ENCODE results near the gene DNAJC17. TPM values are rescaled to one million over a fixed set of nuclear protein-coding genes. Genes with fewer than 3 reads are reported as not detected.
A peak's percentile ranks its signal among the peaks of the same experiment; 100 is the strongest.

DNAJC17 gene
- total RNA-seq, 1 experiment from 2014 or later = 37.0 TPM

DNA sequence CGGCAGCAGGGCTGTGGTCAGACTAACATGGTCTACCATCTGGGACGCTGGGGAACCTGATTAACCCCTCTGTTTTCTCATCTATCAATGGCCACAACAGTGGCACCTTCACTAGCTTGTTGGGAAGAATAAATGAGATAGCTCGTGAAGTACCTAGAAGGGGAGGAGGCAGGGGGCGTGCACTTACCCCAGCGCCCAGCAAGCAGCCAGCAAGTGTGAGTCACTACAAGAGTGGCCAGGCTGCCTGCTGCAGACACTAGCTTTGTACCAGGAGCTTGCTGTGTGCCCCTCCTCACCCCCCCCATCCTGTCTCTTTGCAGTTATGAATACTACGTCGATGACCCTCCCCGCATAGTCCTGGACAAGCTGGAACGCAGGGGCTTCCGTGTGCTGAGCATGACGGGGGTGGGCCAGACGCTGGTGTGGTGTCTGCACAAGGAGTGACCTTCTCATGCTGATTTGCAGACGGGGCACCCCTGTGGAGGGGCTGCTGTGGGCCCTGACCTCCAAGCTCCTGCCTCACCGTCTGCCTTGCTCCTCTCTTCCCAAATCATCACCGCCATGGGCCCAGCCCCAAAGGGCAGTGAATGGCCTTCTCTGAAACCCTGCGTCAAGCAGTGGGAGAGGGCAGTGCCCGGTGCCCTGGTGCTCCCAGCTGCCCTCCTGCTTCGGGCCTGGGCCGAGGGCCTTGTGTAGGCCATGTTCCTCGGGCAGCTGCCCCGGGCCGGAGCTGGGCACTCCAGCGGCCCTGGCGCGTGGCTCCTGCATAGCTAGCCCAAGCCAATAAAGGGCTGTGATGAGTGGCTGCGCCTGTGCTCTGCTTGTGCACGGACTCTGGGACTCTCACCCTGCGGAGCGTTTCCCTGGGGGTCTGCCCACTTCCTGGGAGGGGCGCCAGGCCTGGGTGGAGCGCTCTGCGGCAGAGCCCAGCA, 40.1 kb downstream of the DNAJC17 start:
- no peak for DNase-seq (ENCODE audit: low read depth)

DNA sequence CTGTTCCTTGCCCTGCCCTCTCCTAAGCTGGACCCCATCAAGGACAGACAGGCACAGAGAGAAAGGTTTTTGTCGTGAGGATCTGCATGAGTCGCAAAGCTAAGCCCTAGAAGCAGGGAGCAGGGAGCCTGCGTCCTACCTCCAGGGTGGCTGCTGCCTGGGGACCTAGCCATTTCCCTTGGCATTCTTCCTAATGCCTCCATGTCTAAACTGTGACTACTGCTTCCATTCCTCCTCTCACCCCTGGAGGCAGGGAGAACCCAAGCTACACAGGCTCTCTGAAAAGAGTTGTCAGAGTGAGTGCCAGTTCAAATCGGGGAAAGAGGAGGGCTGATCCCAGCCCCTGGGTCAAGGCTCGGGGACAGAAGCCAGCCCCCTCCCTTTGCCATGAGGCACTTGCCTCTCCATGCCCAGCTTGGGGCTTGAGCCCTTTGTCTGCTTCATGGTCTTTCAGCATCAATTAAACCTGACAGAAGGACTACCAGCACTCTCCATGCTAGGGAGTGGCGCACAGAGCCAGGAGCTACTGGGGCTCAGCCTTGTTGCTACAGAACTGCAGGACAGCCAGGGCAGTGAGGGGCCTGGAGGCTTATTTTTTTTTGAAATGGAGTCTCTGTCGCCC, 41.0 kb downstream of the DNAJC17 start:
- DNase-seq (ENCODE audit: low read depth) = no peak

DNA sequence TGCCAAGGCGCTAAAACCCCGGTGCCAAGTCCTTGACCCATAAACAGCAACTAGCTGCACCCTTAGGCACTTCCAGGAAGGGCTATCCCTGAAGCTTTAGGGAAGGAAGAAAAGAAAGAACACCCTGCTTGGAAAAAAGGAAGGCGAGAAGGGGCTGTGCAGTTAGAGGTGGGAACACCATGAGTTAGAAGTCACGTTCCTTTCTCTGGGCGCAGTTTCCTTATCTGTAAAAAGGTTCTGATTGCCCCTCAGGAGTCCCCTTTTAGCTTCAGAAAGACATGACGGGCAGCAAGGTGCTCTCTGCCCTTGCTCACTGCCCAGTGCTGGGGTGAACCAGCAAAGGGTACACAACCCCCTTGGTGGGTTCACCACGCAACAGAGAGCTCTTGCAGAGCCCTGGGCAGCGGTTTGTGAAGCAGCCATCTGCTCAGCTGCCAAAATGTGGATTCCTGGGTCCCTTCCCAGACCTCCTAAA, 42.6 kb downstream of the DNAJC17 start:
- no peak for DNase-seq (ENCODE audit: low read depth)

- peak; percentile 56 for DNase-seq (ENCODE audit: low read depth)
Observed at GRCh38 chr15:40763801-40764628, 43.3 kb downstream of the DNAJC17 start, which contains the start of gene GCHFR. GCHFR (plus strand) TSS chr15:40764068; CDS start chr15:40764181, 113 bp downstream.

- DNase-seq (ENCODE audit: low read depth) = no peak
Observed at GRCh38 chr15:40762919-40763800, 44.1 kb downstream of the DNAJC17 start.

DNA sequence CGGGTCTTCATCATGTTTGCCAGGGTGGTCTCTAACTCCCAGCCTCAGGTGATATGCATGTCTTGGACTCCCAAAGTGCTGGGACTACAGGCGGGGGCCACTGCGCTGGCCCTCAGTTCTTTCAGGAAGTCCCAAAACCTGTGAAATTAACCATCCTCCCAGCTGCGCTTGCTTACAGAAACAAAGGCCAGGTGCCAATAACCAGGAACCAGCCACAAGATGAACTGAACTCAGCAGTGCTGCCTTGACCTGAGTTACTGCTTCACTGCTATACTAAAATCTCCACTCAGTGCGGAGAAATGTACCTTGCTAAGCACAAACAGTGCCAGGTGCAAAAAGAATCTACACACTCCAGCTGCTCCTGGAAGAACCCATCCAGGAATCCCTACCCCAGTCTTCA, 47.3 kb downstream of the DNAJC17 start:
- no peak for DNase-seq (ENCODE audit: low read depth)

GRCh38 chr15:40756938-40757337, 50.3 kb downstream of the DNAJC17 start:
- DNase-seq (ENCODE audit: low read depth) = no peak

DNA sequence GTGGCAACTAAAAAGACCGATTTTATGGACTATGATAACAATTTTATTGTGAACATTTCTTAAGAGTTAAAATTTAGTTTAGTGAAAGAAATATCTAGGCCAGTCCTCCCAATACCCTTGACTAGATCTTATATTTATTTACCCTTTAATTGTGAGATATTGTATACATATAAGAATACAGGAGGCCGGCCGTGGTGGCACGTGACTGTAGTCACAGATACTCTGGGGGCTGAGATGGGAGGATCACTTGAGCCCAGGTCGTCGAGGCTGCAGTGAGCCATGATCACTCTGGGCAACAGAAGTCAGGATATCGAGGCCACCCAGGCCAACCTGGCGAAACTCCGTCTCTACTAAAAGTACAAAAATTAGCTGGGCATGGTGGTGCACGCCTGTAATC, 51.5 kb downstream of the DNAJC17 start:
- DNase-seq (ENCODE audit: low read depth) = no peak

DNA sequence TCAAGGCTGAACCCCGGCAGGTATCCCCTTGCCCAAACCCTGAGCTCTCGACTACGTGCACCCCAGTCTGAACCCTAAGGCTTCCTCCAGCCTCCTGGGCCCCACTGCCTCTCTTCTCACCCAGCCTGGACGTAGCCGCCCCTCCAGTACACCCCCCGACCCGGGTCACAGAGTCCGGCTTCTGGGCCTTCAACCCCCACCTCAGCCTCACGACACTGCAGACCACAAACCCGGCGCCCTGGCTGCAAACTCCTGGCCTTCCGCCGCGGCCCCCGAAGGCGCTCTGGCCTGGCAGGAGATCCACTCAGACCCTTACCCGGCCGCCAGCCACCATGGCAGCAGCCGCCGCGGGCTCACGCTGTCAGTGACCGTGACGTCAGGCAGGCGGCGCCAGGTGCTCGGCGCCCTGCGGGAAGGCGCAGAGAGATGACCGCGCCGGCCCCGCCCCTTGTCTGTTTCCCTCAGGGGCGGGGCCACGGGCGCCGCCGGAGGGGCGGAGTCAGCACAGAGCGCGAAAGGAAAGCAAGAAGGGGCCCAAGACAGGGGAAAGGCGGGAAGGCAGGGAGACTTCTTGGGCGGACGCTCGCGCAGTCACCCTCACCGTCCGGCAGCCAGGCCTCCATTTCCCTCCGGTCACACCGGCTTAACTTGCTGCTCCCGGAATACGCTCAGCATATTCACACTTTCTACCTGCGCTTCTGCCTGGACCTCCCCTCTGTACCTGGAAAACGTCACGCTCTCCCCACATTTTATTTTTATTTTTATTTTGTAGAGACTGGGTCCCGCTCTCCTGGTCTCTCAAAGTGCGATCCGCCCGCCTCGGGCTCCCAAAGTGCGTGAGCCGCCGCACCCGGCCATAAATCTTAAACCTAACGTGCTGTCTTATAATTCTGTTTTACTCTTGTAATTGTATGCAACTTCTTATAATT, 52.1 kb downstream of the DNAJC17 start, which contains the start of gene RMDN3:
TSS of gene RMDN3 (minus strand) at position 372 of the 929 bp plus-strand sequence. CDS start 471 bp downstream, outside the sequence.
- peak; percentile 89 for DNase-seq (ENCODE audit: low read depth)

DNA sequence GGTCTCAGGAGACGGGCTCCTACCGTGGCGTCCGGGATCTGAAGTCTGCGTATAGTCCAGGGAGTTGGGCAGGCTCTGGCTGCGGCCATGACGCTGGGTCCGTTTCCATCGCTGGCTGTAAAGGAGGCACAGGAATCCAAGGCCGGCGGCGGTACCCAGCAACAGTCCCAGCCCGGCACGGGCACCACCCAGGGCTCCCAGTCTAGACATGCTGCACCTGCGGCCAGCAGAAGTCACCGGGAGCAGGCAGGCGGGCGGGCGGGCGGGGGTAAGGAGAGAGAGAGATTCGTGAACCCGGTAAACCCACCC, 52.7 kb downstream of the DNAJC17 start:
- DNase-seq (ENCODE audit: low read depth) = no peak

- no peak for DNase-seq (ENCODE audit: low read depth)
Observed at GRCh38 chr15:40751745-40752144, 55.5 kb downstream of the DNAJC17 start.

GRCh38 chr15:40750885-40751284, 56.4 kb downstream of the DNAJC17 start:
- no peak for DNase-seq (ENCODE audit: low read depth)

DNA sequence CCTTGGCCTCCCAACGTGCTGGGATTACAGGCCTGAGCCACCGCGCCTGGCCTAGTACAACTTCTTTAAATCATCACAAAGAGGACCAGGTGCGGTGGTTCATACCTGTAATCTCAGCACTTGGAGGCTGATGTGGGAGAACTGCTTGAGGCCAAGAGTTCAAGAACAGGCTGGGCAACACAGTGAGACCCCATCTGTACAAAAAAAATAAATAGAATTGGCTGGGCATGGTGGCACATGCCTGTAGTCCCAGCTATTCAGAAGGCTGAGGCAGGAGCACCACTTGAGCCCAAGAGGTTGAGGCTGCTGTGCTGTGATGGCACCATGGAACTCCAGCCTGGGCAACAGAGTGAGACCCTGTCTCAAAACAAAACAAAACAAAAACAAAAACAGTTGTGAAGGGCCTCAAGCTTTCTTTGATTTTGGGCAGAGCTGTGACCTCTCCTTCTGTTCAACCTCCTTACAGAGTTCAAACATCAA, 58.1 kb downstream of the DNAJC17 start:
- no peak for DNase-seq (ENCODE audit: low read depth)

DNA sequence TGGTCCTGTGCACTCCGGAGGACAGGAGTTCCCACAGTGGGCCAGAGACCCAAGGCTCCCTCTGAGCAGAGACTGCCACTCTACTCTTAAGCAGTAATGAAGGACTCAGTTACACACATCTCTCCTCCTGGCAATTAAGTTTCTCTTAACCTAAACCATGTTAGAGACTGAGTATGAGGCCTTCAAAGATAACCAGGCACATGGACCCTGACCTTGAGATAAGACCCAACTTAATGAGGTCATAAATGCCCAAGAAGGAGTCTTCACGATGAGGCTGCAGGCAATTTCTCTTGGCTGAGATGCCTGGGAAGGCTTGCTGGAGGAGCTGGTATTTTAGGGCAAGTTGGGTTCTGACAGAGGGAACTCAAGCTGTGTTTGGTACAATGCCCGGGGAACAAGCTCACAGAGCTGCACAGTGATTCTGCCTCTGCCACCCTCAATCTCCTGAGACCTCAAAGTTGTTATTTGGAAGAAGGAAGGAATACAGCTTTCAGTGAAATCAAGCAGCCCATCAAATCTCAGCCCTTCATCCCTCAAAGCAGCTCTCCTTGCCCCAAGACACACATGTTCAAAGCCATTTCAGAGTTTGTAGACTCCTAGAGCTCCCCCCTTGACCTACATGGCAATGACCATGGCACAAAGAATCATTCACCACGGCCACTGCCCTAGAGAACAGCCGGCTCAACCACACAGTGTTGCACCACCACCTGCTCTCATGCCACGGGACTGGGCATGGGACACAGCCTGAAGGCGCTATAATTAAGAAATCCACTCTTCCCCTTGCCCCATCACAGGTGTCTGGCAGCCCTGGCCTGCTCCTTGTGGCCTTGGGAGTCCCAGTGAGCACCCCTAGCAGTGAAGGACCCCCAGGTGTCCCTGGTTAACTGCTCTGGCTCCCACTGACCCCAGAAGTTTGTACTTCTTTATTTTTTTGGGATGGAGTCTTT, 59.3 kb downstream of the DNAJC17 start:
- DNase-seq (ENCODE audit: low read depth) = no peak

- DNase-seq (ENCODE audit: low read depth) = no peak
Observed at GRCh38 chr15:40746916-40747418, 60.3 kb downstream of the DNAJC17 start.

- peak; percentile 55 for DNase-seq (ENCODE audit: low read depth)
Observed at GRCh38 chr15:40744815-40745152, 62.5 kb downstream of the DNAJC17 start.

DNA sequence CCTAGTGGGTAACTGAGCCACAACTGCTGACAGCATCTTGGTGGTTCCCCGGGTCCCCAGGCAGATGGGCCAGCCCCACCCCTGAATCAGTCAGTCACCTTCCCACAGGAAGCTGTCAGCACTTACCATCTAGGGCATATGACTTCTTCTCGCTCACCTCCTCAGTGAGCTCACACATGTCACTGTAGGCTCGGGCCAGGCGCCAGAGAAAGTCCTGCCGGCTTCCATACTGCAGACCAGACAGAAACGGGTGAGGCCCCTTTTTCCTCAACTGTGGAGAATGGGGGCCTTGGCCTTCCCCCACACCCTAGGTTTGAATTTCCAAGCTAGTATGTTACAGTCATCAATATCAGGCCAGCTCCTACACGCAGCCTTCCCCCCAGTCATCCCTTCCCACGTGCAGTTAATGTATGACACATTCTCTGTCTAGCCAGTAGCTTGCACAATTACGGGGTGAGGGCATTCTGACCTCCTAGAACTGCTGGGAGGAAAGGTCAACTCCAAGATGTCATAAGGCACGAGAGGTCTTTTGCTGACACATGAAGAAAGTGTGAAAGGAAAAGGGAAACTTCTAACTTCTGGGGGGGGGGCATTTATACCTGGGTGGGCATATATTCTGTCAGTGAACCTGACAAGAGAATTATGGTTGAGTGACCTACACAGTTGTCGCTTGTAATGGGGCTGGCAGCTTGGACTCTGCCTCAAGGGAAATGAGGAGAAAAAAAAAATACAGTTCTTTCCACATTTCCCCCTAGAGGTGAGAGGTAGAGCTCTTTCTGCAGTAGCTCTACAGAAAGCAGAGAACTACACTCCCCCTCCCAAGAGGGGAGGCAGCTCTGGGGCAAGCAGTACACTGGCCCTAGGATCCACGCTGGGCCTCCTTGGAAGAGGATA, 63.1 kb downstream of the DNAJC17 start:
- peak; percentile 88 for DNase-seq (ENCODE audit: low read depth)

Measured in LHCN-M2 (cell line).